Limb (tissue), 2 donors: ENCODE results near the gene CFAP99.
"Not testable (repeated sequence)": the region's sequence is repeated elsewhere in the genome, so short reads cannot be mapped to it uniquely, and the experiment has no call there.

Source experiments
- DNase-seq, 2 donors: peaks; one replicate each; pipeline ENCODE4 v3.0.0-alpha.2; 2016; ENCODE audit errors: extremely low spot score in 2 of 2

Gene CFAP99

GRCh38 chr4:2428496-2429213 lies 9.9 kb downstream of the CFAP99 start:
- peak in 1 of 2 donors; percentile 22 for DNase-seq

GRCh38 chr4:2429945-2430757 lies 11.4 kb downstream of the CFAP99 start:
- DNase-seq, result not testable (repeated sequence)

DNA sequence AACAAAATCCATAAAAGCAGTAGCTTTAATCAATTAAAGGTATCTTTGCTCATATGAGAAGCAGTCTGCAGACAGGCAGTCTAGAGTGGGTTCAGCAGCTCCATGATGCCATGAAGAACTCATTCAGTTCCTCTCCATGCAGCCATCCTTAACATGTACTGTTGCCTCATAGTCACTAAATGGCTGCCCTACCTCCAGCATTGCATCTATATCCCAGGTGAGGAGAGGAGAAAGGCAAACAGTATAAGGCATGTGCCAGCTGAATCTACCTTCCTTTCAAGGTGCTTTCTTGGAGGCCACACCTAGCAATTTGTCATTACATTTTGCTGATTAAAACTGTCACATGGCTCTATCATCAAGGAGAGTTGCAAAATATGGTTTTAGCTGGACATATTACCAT lies 13.2 kb downstream of the CFAP99 start:
- no peak for DNase-seq

DNA sequence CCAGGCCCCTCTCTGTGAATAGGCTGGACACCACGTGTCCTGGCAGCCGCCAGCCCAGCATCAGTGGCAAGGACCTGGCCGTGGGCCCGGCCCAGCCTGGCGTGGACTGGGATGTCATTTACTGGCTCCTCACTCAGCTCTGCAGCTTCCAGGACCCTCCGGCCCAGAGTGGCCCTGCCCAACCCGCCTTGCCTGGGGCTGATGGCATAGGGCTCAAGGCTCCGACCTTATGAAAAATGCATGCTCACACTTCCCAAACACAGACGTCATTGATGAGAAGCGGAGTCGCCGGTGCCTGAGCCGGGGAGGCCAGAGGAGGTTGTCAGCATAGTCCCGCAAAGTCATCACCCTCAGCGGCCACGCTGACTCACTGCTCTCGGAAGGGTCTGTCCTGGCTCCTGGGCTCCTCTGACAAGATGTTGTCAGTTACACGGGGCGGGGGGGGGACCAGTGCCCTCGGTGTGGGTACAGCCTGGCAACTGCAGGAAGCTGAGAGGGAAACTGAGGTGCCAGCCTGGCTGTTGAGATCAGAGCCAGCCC lies 14.3 kb downstream of the CFAP99 start:
- peak in 1 of 2 donors; percentile 27 for DNase-seq

DNA sequence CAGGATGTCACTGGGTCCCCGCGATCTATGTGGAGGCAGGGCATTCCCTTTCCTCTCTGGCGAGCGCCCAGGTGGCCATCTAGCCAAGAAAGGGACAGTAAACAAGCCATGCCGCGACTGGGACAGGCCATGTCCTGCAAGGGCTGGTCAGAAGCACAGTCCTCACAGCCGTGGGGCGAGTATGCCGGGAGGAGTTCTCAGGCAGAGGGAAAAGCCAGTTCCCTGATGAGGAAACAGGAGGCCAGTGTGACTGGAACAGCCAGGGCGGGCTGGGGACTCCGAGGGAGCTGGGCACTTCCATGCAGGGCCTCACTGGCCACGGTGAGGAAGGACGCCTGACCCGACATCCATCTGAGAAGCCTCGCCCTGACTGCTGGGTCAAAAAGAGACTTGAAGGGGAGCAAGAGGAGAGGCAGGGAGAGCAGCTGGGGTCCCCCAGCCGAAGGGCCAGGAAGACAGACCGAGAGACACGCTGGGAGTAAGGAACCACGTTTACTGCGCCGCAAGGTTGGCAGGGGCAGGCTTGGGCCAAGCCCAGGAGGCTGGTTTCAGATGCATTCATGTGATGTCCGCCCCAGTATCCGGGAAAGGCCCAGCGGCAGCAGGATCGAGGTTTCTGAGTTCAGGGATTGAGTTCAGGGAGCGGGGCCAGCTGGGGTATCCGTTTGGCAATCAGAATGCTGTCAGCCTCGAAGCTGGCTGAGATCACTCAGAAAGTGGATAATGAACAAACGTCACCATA lies 15.0 kb downstream of the CFAP99 start:
- peak in 1 of 2 donors; percentile 26 for DNase-seq

DNA sequence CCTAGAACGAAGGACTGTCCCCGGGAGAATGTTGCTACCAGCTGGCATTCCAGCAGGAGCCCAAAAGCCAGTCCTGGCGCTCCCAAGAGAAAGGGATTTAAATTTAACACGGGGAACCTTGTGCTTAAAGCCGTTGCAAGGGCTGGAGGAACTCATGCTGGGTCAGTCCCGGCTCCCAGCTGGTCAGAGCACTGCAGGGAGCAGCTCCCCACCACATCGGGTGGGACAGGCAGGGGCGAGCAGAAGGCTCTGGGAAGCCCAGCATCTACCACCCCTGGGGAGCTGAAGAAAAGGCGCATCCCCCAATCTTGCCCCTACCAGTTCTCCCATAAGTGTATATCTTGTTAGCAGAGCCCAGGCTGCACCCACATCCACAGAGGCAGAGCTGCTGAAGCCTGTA lies 15.7 kb downstream of the CFAP99 start:
- DNase-seq, result no peak

DNA sequence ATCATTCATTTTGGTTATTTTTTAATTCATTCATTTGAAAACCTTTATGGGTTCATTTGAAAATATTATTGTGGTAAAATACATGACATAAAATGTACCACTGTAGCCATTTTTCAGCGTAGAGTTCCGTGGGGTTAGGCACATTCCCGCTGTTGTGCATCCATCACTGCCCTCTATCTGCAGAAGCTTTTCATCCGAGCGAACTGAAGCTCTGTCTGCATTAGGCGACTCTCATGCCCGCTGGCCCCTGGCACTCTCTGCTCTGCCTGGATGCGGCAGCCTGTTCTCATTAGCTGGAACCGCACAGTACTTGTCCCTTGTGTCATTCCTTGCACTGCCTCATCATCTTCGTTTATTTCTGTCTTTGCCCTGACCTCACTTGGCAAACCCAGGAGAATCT lies 17.5 kb downstream of the CFAP99 start:
- DNase-seq, result peak in 1 of 2 donors; percentile 24

DNA sequence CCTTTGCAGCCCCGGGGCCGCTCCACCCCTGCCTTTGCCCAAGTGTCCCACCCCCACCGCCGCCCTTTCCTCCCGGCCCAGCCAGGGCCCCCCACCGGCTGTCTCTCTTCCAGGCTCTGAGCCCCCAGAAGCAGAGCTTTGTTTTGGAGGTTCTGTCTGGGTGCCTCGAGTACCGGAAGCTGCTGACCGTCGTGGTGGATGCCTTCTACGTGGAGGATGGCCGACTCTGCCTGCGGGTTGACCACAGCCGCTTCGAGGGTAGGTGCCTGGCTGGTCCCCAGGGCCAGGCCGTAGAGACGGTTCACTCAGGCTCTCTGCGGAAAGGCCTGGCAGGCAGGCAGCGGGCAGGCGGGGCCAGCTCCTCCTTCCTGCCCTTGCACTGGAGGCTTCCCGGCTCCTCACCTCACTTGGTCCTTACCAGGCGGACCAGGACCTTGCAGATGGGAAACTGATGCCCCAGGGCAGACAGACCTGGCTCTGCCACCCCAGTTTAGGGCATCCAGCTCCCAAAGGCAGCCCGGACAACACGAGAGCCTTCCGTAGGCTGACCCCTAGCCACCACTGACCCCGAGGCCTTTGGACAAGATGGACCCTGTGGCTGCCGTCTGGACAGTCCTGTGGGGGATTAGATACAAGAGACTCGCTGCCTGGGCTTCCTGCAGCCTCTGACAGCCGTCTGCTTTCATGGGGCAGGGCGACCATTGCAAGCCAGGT lies 18.2 kb downstream of the CFAP99 start:
- peak in 1 of 2 donors; percentile 15 for DNase-seq

DNA sequence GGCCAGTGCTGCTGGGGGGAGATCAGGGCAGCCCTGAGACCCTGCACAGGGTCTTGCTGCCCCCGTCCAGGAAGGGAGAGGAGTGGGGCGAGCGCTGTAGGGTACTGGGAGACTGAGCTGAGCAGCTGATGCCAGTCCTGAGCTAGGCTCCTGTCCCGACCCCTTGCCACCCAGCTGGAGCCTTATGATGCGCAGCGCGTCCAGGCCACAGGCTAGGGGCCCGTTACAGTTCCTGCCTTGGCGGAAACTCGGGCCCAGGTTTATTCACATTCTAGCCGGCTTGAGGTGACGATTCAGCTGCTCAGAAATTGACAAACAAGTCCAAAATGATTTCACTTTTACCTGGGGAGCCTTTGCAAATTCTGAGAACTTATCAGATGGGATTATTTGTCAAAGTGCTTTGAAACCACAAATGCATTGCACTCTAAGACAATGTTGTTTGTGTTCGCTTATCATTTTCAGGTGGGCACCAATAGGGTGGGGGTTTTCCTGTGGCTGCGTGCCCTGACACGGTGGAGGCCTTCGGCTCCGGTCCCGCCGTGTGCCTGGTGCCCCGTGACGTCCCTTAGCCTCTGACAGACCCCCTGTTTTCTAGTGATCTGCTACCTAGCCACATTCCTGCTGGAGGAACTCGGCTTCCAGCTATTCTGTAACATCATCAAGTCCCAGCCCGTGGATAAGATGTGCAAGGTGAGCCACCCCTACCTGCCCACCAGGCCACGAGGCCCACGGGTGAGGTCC lies 18.9 kb downstream of the CFAP99 start:
- peak in 1 of 2 donors; percentile 21 for DNase-seq

DNA sequence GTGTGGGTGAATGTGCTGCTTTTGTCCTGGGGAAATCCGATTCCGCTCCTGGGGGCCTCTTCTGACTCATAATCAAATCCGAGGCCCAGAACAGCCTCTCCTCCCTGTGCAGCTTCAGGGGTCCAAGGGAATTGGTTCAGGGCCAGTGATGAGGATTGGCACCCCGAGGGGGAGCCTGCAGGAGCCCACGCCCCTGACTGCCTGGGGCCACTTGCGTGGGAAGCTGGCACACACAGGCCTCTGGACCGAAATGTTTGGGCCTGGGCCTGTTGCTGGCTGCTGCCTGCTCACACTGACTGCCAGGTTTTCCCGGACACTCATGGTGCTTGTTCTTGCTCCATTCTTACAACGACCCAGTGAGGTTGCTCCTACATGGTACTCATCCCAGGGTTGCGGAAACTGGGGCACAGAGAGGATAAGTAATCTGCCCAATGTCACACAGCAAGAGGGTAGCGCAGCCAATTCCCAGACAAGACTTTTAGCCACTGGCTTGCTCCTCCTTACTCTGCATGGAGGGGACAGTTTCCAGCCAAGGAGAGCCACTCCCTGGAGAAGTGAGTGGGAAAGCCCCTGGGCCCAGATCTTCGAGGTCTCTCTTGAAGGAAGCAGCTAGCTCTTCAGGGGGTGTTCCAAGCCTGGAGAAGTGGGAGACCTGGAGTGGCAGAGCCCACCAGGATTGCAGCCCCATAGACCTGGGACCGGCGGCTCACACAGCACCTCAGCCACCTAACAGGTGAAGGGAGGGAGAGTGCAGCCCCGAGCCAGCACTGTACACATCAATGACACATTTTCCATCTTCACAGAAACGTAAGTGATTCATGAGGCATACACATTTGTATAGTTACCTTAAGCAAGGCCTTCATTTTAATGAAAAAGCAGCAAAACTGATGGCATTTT lies 20.3 kb downstream of the CFAP99 start:
- DNase-seq, result no peak

- peak in 1 of 2 donors; percentile 41 for DNase-seq
Observed at GRCh38 chr4:2441393-2442174, 22.8 kb downstream of the CFAP99 start.

DNA sequence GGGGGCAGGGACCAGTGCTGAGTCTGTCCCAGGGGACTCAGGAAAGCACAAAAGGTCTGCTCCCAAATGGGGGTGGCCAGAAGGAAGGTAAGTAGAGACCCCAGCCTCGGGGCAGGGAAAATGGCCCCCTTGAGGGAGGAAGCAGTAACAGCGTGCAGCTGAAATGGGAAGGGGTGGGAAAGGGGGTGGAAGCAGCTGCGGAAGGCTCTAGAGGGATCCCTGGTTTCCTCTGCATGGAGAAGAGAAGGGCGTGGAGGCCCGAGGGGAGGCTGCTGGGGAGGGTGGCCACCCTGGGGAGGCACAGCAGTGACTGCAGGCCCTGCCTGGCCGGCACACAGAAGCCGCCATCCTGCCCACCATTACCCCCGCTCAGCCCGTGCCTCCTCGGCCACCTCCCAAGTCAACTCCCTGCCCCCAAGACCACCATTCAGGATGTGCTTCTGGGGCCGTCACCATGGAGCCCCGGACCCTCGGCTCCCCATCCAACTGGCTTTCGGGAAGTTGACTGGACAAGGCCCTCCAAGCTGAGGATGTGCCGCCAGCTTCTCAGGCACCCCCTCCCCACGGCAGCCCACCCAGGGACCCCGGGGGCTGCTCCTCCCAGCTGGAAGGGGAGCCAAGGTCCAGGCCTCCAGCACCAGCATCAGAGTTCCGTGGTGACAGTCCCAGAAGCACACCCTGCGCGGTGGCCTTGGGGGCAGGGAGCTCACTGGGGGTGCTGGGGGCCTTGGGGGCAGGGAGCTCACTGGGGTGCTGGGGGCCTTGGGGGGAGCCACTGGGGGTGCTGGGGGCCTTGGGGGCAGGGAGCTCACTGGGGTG lies 23.6 kb downstream of the CFAP99 start:
- no peak for DNase-seq

GRCh38 chr4:2443061-2443730 lies 24.4 kb downstream of the CFAP99 start:
- DNase-seq, result peak in 1 of 2 donors; percentile 21

- DNase-seq, result no peak
Observed at GRCh38 chr4:2443956-2444740, 25.4 kb downstream of the CFAP99 start.

DNA sequence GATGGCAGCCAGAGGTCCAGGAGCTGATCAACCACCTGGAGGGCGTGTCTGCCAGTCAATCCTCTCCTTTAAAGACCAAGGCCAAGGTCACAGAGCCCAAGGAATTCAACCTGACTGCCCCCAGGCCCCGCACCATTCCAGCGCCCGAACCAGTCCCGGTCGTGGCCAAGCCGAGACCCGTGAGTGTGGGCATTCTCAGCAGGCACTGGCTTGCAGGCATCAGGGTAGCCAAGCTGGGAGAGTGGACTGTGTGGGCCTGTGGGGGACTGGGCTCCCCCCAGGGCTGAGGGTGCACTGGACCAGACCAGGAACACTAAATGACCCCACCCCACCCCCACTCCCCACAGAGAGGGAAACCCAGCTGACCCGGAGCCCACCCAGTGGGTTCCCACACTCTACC lies 26.4 kb downstream of the CFAP99 start:
- DNase-seq, result no peak

GRCh38 chr4:2445571-2445970 lies 26.8 kb downstream of the CFAP99 start:
- DNase-seq, result no peak
